ENCODE data around the gene DIDO1.
"Not testable (repeated sequence)": the region's sequence is repeated elsewhere in the genome, so short reads cannot be mapped to it uniquely, and the experiment has no call there.

The DIDO1 gene

GRCh38 chr20:62849431-62849830 is 76.9 kb downstream of the DIDO1 start:
- Mint-ChIP-seq H3K4me1 (no peaks in the 10 kb centered on the region), H3K27ac (peak overlapping the region in 1 of 2 donors; percentile 42), H3K4me3 (no peak overlapping the region), H3K27me3 (no peaks in the 10 kb centered on the region), H3K9me3 (no peaks in the 10 kb centered on the region)
- DNase-seq (no peak), ATAC-seq (no peak)

DNA sequence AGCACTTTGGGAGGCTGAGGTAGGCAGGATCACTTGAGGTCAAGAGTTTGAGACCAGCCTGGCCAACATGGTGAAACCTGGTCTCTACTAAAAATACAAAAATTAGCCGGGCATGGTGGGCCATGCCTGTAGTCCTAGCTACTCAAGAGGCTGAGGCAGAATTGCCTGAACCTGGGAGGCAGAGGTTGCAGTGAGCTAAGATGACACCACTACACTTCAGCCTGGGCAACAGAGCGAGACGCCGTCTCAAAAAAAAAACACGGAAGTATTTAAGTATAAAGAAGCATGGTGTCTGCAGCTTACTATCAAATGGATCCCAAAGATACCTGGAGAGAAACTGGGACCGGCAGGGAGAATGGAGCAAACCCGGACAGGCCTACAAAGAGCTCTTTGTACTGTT is 77.4 kb downstream of the DIDO1 start:
- ATAC-seq, H3K27me3 Mint-ChIP-seq, H3K9me3 Mint-ChIP-seq, H3K4me3 Mint-ChIP-seq, H3K27ac Mint-ChIP-seq, DNase-seq, H3K4me1 Mint-ChIP-seq: not testable (repeated sequence)

- no peak for ATAC-seq
- Mint-ChIP-seq H3K4me1 (no peaks in the 10 kb centered on the region), H3K4me3 (no peak overlapping the region), H3K9me3 (no peaks in the 10 kb centered on the region), H3K27ac (no peak overlapping the region), H3K27me3 (no peaks in the 10 kb centered on the region)
- DNase-seq = no peak
Observed at GRCh38 chr20:62846166-62846890, 80.0 kb downstream of the DIDO1 start.

DNA sequence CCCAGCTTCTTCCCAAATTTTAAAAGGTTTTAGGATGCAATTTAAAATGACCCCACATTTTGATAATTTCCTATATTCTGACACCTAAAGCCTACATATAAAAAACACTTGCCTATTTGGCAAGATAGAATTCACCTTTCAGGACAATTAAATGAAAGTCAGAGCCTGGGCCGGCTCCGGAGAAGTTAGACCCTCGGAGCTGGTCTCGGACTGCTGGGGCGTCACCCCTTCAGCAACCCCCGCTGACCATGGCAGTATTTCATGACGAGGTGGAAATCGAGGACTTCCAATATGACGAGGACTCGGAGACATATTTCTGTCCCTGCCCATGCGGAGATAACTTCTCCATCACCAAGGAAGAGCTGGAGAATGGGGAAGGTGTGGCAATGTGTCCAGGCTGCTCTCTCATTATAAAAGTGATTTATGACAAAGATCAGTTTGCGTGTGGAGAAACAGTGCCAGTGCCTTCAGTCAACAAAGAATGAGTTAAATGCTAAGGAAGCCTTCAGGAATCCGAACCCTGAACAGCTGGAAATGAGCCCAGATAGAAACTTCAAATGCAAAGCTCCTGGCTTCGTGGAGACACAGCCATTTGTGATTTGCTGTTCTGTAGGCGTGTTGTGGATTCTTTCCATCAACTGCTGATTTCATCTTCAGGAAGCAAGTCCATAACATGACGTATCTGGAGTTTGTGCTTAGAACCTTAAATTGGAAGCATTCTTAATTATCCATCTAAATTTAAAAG is 80.7 kb downstream of the DIDO1 start:
- ATAC-seq = no peak
- Mint-ChIP-seq H3K4me1 (no peaks in the 10 kb centered on the region), H3K27me3 (no peaks in the 10 kb centered on the region), H3K27ac (no peak overlapping the region), H3K4me3 (no peak overlapping the region), H3K9me3 (no peaks in the 10 kb centered on the region)
- DNase-seq = no peak

GRCh38 chr20:62844182-62844581 is 82.1 kb downstream of the DIDO1 start:
- no peaks in the 10 kb centered on the region for H3K9me3 Mint-ChIP-seq
- H3K27ac Mint-ChIP-seq = no peak overlapping the region
- no peaks in the 10 kb centered on the region for H3K4me1 Mint-ChIP-seq
- no peak for ATAC-seq
- H3K4me3 Mint-ChIP-seq = no peak overlapping the region
- no peak for DNase-seq
- no peaks in the 10 kb centered on the region for H3K27me3 Mint-ChIP-seq

DNA sequence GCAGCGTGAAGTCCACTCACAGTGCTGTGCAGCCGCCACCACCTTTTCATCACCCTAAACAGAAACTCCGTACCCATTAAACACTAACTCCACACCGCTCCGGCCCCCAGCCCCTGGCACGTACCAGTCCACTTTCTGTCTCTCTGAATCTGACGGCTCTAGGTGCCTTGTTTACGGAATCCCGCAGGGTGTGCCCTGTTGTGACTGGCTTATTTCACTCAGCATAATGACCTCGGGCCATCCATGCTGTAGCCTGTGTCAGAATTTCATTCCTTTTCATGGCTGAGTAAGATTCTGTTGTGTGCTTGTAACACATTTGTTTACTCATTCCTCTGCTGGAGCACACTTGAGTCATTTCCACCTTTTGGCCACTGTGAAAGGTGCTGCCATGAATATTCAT is 82.6 kb downstream of the DIDO1 start:
- peak; percentile 23 for ATAC-seq

GRCh38 chr20:62841705-62842212 is 84.5 kb downstream of the DIDO1 start:
- Mint-ChIP-seq H3K27me3 (no peaks in the 10 kb centered on the region), H3K4me3 (no peak overlapping the region), H3K27ac (no peak overlapping the region), H3K4me1 (no peaks in the 10 kb centered on the region), H3K9me3 (no peaks in the 10 kb centered on the region)
- ATAC-seq (no peak), DNase-seq (no peak)

More for the DNA sequence above, 82.6 kb downstream of the DIDO1 start:
- Mint-ChIP-seq H3K4me3 (no peak overlapping the region), H3K27ac (no peak overlapping the region), H3K9me3 (no peaks in the 10 kb centered on the region), H3K27me3 (no peaks in the 10 kb centered on the region), H3K4me1 (no peaks in the 10 kb centered on the region)
- no peak for DNase-seq

GRCh38 chr20:62840244-62841197 is 85.8 kb downstream of the DIDO1 start:
- ATAC-seq (no peak), DNase-seq (no peak)
- Mint-ChIP-seq H3K9me3 (no peaks in the 10 kb centered on the region), H3K4me1 (no peaks in the 10 kb centered on the region), H3K4me3 (no peak overlapping the region), H3K27me3 (no peaks in the 10 kb centered on the region), H3K27ac (no peak overlapping the region)

DNA sequence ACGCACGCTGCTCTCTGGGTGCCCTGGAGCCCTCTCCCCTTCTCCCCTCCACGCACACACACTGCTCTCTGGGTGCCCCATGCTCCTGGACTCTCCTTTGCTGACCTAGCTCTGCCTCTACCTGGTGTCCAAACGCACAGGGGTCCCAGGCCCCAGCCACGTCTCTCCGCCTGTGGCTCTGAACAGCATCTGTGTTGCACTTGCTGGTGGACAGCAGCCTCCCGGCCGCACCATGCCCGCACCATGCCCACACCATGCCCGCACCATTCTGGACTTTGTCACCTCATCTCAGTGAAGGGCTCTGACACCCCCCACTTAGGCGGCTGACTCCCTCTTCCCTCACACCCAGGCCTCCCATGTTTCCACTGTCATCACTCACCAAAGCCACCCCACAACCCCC is 86.5 kb downstream of the DIDO1 start:
- no peak overlapping the region for H3K27ac Mint-ChIP-seq
- H3K4me1 Mint-ChIP-seq = no peaks in the 10 kb centered on the region
- no peaks in the 10 kb centered on the region for H3K27me3 Mint-ChIP-seq
- DNase-seq = no peak
- H3K9me3 Mint-ChIP-seq = no peaks in the 10 kb centered on the region
- ATAC-seq = no peak
- H3K4me3 Mint-ChIP-seq = no peak overlapping the region

DNA sequence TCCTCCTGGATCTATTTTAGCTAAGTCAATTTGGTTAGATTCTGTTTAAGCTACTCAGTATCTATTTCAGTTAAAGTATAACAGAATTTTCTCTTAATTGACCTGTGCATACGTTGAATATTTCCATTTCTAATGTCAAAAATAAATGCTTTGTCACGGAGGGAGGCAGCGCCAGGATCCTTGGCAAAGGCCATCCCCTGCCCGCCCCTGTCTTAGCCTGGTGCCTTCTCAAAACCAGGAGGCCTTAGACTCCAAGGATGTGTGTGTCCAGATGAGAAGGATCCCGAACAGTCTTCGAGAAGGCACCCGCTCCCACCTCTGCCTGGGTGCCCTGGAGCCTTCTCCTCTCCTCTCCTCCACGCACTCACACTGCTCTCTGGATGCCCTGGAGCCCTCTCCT is 87.0 kb downstream of the DIDO1 start:
- H3K4me1 Mint-ChIP-seq = no peaks in the 10 kb centered on the region
- no peaks in the 10 kb centered on the region for H3K27me3 Mint-ChIP-seq
- H3K27ac Mint-ChIP-seq = no peak overlapping the region
- no peak overlapping the region for H3K4me3 Mint-ChIP-seq
- no peak for ATAC-seq
- DNase-seq = no peak
- no peaks in the 10 kb centered on the region for H3K9me3 Mint-ChIP-seq

DNA sequence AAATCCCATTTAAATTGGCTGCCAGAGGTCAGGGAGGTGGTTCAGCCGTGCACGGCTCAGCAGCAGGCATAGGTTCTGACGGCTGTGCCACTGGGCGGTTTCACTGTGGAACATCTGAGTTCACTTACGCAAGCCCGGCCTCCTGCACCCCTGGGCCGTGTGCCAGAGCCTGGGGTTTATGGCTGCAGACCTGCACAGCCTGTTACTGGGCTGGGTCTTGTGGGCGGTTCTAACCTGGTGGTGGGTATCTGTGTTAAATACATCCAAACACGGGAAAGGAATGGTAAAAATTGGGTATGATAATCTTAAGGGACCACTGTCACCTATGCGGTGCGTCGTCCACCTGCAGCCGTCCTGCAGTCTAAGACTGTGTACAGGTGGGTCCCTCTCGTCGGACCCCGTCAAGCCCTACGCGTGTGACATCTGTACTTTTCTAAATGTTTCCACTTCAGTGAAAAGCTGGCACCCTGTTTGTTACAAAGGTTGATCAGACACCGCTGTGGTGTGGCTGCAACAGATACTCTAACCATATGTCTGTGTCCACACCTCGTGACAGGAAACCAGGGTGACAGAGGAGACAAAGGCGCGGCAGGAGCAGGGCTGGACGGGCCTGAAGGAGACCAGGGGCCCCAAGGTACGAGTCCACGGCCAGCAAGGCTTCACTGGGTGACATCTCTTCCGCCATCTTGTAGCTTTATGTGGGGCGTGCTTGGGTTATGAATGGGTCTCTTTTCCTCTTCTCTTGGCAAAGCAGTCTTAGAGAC is 88.0 kb downstream of the DIDO1 start:
- Mint-ChIP-seq H3K4me3 (no peak overlapping the region), H3K9me3 (no peaks in the 10 kb centered on the region), H3K4me1 (no peaks in the 10 kb centered on the region), H3K27ac (no peak overlapping the region), H3K27me3 (no peaks in the 10 kb centered on the region)
- ATAC-seq (no peak), DNase-seq (no peak)

GRCh38 chr20:62837790-62838127 is 88.5 kb downstream of the DIDO1 start:
- DNase-seq (no peak), ATAC-seq (no peak)
- Mint-ChIP-seq H3K27ac (no peak overlapping the region), H3K4me1 (peaks cover 3% of the 10 kb centered on the region), H3K9me3 (no peaks in the 10 kb centered on the region), H3K4me3 (no peak overlapping the region), H3K27me3 (no peaks in the 10 kb centered on the region)

DNA sequence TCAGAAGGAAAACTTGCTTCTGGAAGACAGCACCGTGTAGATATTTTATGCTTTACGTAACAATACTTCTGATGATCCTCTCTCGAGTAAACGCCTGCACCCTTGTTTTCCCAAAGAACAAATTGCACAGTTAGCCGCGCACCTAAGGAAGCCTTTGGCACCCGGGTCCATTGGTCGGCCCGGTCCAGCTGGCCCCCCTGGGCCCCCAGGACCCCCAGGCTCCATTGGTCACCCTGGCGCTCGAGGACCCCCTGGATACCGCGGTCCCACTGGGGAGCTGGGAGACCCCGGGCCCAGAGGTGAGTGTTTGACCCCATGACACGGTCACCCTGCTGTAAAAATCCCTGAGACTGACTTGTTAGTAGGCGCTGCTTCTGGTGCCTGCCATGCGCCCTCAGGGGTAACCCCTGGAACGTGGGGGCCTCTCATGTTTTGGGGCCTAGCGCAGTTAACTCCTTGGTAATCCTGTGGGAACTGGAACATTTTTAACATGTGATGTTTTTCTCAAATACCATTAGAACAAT is 89.3 kb downstream of the DIDO1 start:
- DNase-seq (no peak), ATAC-seq (no peak)
- Mint-ChIP-seq H3K27ac (no peak overlapping the region), H3K4me3 (no peak overlapping the region), H3K27me3 (no peaks in the 10 kb centered on the region), H3K4me1 (peaks cover 10% of the 10 kb centered on the region), H3K9me3 (no peaks in the 10 kb centered on the region)

DNA sequence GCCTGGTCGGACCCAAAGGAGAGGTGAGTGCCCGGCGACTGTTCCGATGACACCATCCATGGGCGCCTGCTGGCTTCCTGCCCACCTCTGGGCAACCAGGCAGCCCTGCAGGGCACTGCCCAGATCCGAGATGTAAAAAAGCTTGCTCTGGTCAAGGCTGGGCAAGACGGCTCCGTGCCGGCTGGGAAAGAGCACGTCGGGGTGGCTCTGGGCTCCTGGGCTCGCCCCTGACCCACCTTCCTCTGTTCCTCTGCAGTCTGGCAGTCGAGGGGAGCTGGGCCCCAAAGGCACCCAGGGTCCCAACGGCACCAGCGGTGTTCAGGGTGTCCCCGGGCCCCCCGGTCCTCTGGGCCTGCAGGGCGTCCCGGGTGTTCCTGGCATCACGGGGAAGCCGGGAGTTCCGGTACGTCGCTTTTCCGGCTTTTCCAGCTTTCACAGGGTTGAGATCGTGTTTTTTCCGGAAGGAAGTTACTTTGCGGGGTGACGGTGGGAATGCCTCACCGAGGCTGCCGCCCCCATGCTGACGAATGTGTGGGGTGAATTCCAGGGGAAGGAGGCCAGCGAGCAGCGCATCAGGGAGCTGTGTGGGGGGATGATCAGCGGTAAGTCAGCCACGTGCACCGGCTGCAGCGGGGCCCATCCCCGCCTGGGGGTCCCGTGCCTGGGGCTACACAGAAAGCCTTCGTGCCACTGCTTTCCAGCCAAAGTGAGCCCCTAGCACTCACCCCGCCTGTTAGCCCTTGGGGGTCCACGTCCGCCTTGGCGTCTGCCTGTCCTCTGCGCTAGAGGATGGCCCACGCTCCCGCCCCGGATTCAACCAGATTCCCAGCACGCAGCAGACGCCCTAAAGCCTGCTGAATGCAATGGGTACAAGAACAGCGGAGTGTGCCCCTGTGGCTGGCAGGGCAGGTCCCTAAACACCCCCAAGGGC is 90.1 kb downstream of the DIDO1 start:
- Mint-ChIP-seq H3K4me1 (peaks cover 13% of the 10 kb centered on the region), H3K27me3 (no peaks in the 10 kb centered on the region), H3K9me3 (no peaks in the 10 kb centered on the region), H3K27ac (no peak overlapping the region), H3K4me3 (no peak overlapping the region)
- no peak for DNase-seq
- ATAC-seq = no peak
